ENCODE measurements around the gene E2F2.

E2F2 gene

GRCh38 chr1:23530747-23531561 lies at the start of gene E2F2:
TSS of gene E2F2 (minus strand) at chr1:23531233. CDS start at chr1:23530793, 440 bp downstream.
- Histone ChIP-seq H3K4me3 (ENCODE audit: low read depth, low read length, poor library complexity, severe bottlenecking) (peak within 1 kb of the TSS; percentile 91), H3K27ac (ENCODE audit: low read depth, low read length, poor library complexity, severe bottlenecking) (peak within 1 kb of the TSS; percentile 91), H3F3A (ENCODE audit: insufficient read depth, low read length) (no peaks in the 10 kb centered on the region; the same call in 1 of the 2 replicates), H2AFZ (ENCODE audit: low read length) (no peak within 1 kb of the TSS), H4K20me1 (ENCODE audit: insufficient read depth, low read length) (no peaks in the 10 kb centered on the region), H3K4me2 (ENCODE audit: low read length) (peak within 1 kb of the TSS; percentile 97), H3K9ac (ENCODE audit: low read length) (peak within 1 kb of the TSS; percentile 97), H3K9me2 (ENCODE audit: low read depth, low read length) (no peaks in the 10 kb centered on the region), H3K9me3 (ENCODE audit: low read length) (no peaks in the 10 kb centered on the region), H3K27me3 (ENCODE audit: insufficient read depth, low read length) (no peaks in the 10 kb centered on the region), H3K4me1 (ENCODE audit: insufficient read depth, low read length, severe bottlenecking) (peaks cover 64% of the 10 kb centered on the region), H3K79me2 (ENCODE audit: insufficient read depth, low read length) (peaks cover 35% of the 10 kb centered on the region), H3K36me3 (ENCODE audit: insufficient read depth, low read length) (peaks cover 16% of the 10 kb centered on the region; the same call in 1 of the 2 replicates)
- no peak for TF ChIP-seq EZH2 (IDR thresholded peaks at IDR 0.05; ENCODE audit: borderline replicate concordance, low read length)
- TF ChIP-seq, protein P1, sequence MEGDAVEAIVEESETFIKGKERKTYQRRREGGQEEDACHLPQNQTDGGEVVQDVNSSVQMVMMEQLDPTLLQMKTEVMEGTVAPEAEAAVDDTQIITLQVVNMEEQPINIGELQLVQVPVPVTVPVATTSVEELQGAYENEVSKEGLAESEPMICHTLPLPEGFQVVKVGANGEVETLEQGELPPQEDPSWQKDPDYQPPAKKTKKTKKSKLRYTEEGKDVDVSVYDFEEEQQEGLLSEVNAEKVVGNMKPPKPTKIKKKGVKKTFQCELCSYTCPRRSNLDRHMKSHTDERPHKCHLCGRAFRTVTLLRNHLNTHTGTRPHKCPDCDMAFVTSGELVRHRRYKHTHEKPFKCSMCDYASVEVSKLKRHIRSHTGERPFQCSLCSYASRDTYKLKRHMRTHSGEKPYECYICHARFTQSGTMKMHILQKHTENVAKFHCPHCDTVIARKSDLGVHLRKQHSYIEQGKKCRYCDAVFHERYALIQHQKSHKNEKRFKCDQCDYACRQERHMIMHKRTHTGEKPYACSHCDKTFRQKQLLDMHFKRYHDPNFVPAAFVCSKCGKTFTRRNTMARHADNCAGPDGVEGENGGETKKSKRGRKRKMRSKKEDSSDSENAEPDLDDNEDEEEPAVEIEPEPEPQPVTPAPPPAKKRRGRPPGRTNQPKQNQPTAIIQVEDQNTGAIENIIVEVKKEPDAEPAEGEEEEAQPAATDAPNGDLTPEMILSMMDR (IDR thresholded peaks at IDR 0.05; ENCODE audit: low read length), result peak; percentile 36; the same call in 1 of the 2 replicates

DNA sequence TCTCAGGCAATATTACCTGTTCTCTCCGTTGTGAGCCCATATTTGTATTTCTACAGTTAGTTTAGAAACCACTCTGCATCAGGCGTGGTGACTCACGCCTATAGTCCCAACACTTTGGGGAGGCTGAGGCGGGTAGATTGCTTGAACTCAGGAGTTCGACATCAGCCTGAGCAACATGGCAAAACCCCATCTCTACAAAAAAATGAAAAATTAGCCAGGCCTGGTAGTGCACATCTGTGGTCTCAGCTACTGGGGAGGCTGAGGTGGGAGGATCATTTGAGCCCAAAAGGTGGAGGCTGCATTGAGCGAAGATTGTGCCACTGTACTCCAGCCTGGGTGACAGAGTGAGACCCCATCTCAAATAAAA lies 47.9 kb upstream of the E2F2 start:
- Histone ChIP-seq H3K9me3 (ENCODE audit: low read length) (no peaks in the 10 kb centered on the region), H4K20me1 (ENCODE audit: insufficient read depth, low read length) (no peaks in the 10 kb centered on the region), H3K4me3 (ENCODE audit: low read depth, low read length, poor library complexity, severe bottlenecking) (no peak overlapping the region), H3K27ac (ENCODE audit: low read depth, low read length, poor library complexity, severe bottlenecking) (peak overlapping the region; percentile 93), H3F3A (ENCODE audit: insufficient read depth, low read length) (peaks cover 9% of the 10 kb centered on the region; the same call in 1 of the 2 replicates), H3K79me2 (ENCODE audit: insufficient read depth, low read length) (no peaks in the 10 kb centered on the region), H3K27me3 (ENCODE audit: insufficient read depth, low read length) (no peaks in the 10 kb centered on the region), H3K9ac (ENCODE audit: low read length) (no peak overlapping the region; the same call in 1 of the 2 replicates), H3K36me3 (ENCODE audit: insufficient read depth, low read length) (no peaks in the 10 kb centered on the region), H3K9me2 (ENCODE audit: low read depth, low read length) (no peaks in the 10 kb centered on the region), H2AFZ (ENCODE audit: low read length) (no peak overlapping the region), H3K4me2 (ENCODE audit: low read length) (no peak overlapping the region), H3K4me1 (ENCODE audit: insufficient read depth, low read length, severe bottlenecking) (peaks cover 90% of the 10 kb centered on the region)
- TF ChIP-seq, protein P1 (IDR thresholded peaks at IDR 0.05; ENCODE audit: low read length), result no peak
- no peak for TF ChIP-seq EZH2 (IDR thresholded peaks at IDR 0.05; ENCODE audit: borderline replicate concordance, low read length)

- Histone ChIP-seq H3K27ac (ENCODE audit: low read depth, low read length, poor library complexity, severe bottlenecking) (peak overlapping the region; percentile 93), H3K4me3 (ENCODE audit: low read depth, low read length, poor library complexity, severe bottlenecking) (peak overlapping the region; percentile 53), H3K79me2 (ENCODE audit: insufficient read depth, low read length) (no peaks in the 10 kb centered on the region), H3F3A (ENCODE audit: insufficient read depth, low read length) (peaks cover 9% of the 10 kb centered on the region; the same call in 1 of the 2 replicates), H2AFZ (ENCODE audit: low read length) (no peak overlapping the region), H3K9me2 (ENCODE audit: low read depth, low read length) (no peaks in the 10 kb centered on the region), H3K9ac (ENCODE audit: low read length) (peak overlapping the region; percentile 68), H3K4me1 (ENCODE audit: insufficient read depth, low read length, severe bottlenecking) (peaks cover 94% of the 10 kb centered on the region), H3K27me3 (ENCODE audit: insufficient read depth, low read length) (no peaks in the 10 kb centered on the region), H3K9me3 (ENCODE audit: low read length) (no peaks in the 10 kb centered on the region), H3K36me3 (ENCODE audit: insufficient read depth, low read length) (no peaks in the 10 kb centered on the region), H3K4me2 (ENCODE audit: low read length) (peak overlapping the region; percentile 71), H4K20me1 (ENCODE audit: insufficient read depth, low read length) (no peaks in the 10 kb centered on the region)
- no peak for TF ChIP-seq EZH2 (IDR thresholded peaks at IDR 0.05; ENCODE audit: borderline replicate concordance, low read length)
- TF ChIP-seq, protein P1 (IDR thresholded peaks at IDR 0.05; ENCODE audit: low read length), result no peak
Measured at GRCh38 chr1:23578311-23578996, 47.4 kb upstream of the E2F2 start.
